PC-9 (cell line): Measurements from ENCODE around the gene SPG21. TPM values are rescaled to one million over a fixed set of nuclear protein-coding genes. Genes with fewer than 3 reads are reported as not detected.
A peak's percentile ranks its signal among the peaks of the same experiment; 100 is the strongest.

Experiments
- Bru-seq: library from RNA; stranded (reverse); fragments of 400-500 nt; gene quantifications from one replicate; lab custom pipeline; 2021; lab: Mats Ljungman, UMichigan
- BruChase-seq, 2 experiments: library from RNA; stranded (reverse); fragments of 400-500 nt; gene quantifications; one replicate each; lab custom pipeline; 2021; lab: Mats Ljungman, UMichigan
- BruUV-seq: library from RNA; stranded (reverse); fragments of 400-500 nt; replicated peaks from 2 replicates; lab custom pipeline; 2021; lab: Mats Ljungman, UMichigan
- CTCF ChIA-PET: fragments of 300-600 bp; sonication (Branson Sonifier 250); formaldehyde crosslinking; loops from one replicate; lab custom pipeline; 2022; ENCODE audit warnings: antibody characterized with exemption; lab: Charles Lee
- POLR2A ChIA-PET: fragments of 300-600 bp; sonication (Branson Sonifier 250); formaldehyde crosslinking; loops from one replicate; lab custom pipeline; 2022; ENCODE audit warnings: antibody characterized with exemption; ENCODE audit not compliant: unreplicated experiment; lab: Charles Lee
- DNase-seq, 2 experiments: peaks; one replicate each; pipeline versions ENCODE4 v3.0.0 to v3.0.0-alpha.2; 2015 to 2022; ENCODE audit warnings: mixed read lengths in 1 of 2
- H2AFZ ChIP-seq: fragments of 200-600 bp; sonication (generic); 2 replicates; pipeline ENCODE4 v1.8.1; 2017; ENCODE audit warnings: antibody characterized with exemption
- H3F3A ChIP-seq: fragments of 200-600 bp; sonication (generic); 2 replicates; pipeline ENCODE4 v1.8.1; 2017; ENCODE audit warnings: antibody characterized with exemption, mild to moderate bottlenecking, low read depth; ENCODE audit not compliant: insufficient read depth
- H3K27ac ChIP-seq: fragments of 200-600 bp; sonication (generic); 2 replicates; pipeline ENCODE4 v1.6.1; 2016; ENCODE audit warnings: mixed run types
- H3K27me3 ChIP-seq: fragments of 200-600 bp; sonication (generic); 2 replicates; pipeline ENCODE4 v1.6.1; 2016; ENCODE audit warnings: low read depth, mixed run types; ENCODE audit not compliant: insufficient read depth
- H3K36me3 ChIP-seq: fragments of 200-600 bp; sonication (generic); 2 replicates; pipeline ENCODE4 v1.6.1; 2016; ENCODE audit warnings: low read depth, mixed run types
- H3K4me1 ChIP-seq: fragments of 200-600 bp; sonication (generic); replicated peaks from 2 replicates; pipeline ENCODE4 v1.6.1; 2016; ENCODE audit warnings: mixed run types; ENCODE audit not compliant: insufficient read depth
- H3K4me2 ChIP-seq: fragments of 200-600 bp; sonication (generic); 2 replicates; pipeline ENCODE4 v1.6.1; 2017; ENCODE audit warnings: mixed run types
- H3K4me3 ChIP-seq: fragments of 200-600 bp; sonication (generic); 2 replicates; pipeline ENCODE4 v1.6.1; 2016; ENCODE audit warnings: mixed run types
- H3K79me2 ChIP-seq: fragments of 200-600 bp; sonication (generic); 2 replicates; pipeline ENCODE4 v1.6.1; 2017; ENCODE audit warnings: low read depth, mixed run types
- H3K9me2 ChIP-seq: fragments of 200-600 bp; sonication (generic); 2 replicates; pipeline ENCODE4 v1.8.1; 2017; ENCODE audit warnings: mild to moderate bottlenecking; ENCODE audit not compliant: insufficient read depth
- H3K9me3 ChIP-seq: fragments of 200-600 bp; sonication (generic); 2 replicates; pipeline ENCODE4 v1.8.1; 2016; ENCODE audit warnings: low read depth; ENCODE audit not compliant: insufficient read depth
- H4K20me1 ChIP-seq: fragments of 200-600 bp; sonication (generic); 2 replicates; pipeline ENCODE4 v1.8.1; 2017; ENCODE audit not compliant: insufficient read depth
- CTCF ChIP-seq: fragments of 200-600 bp; sonication (generic); conservative IDR thresholded peaks from 2 replicates; pipeline ENCODE4 v1.6.1; 2017; ENCODE audit warnings: mixed run types, antibody characterized with exemption, mild to moderate bottlenecking, moderate library complexity
- EZH2 ChIP-seq: fragments of 200-600 bp; sonication (generic); IDR thresholded peaks from 2 replicates; pipeline ENCODE4 v1.8.0; 2017; ENCODE audit warnings: antibody characterized with exemption, low read depth
- intact Hi-C: fragments of 100-400 bp; cut with micrococcal nuclease; formaldehyde crosslinking; loops from one replicate; pipeline ENCODE4 v1.10.0; 2022; ENCODE audit not compliant: unreplicated experiment
- long read RNA-seq: library from polyadenylated mRNA; stranded (forward); transcript quantifications from one replicate; pipeline ENCODE4 v2.0.0, GENCODE V29; 2022
- total RNA-seq: library from RNA; stranded (reverse); gene quantifications from 2 replicates; pipeline ENCODE4 v1.2.3, GENCODE V29; 2021

SPG21 gene
- total RNA-seq: 88.3 and 91.7 TPM in 2 replicates
- Bru-seq, nascent RNA: percentile 76 among the genes with signal in this experiment
- BruChase-seq, experiment 1, labeled RNA remaining after a 2-hour chase: percentile 79 among the genes with signal in this experiment
- percentile 84 among the genes with signal in this experiment for BruChase-seq, experiment 2, labeled RNA remaining after a 6-hour chase
- long read RNA-seq, transcript SPG21-201 (9 exons, 1,822 nt): major isoform, 160 of 202 reads
- long read RNA-seq, partial matches to known transcripts: 5 of 202 reads
- long read RNA-seq, other reads (novel, unspliced or antisense): 34 of 202 reads

- TF ChIP-seq CTCF (no peak), EZH2 (no peak)
- Histone ChIP-seq H3K4me2 (peak within 1 kb of the TSS; percentile 91), H3K79me2 (peaks cover 29% of the 10 kb centered on the region), H3K36me3 (no peaks in the 10 kb centered on the region), H2AFZ (peak within 1 kb of the TSS; percentile 93), H3K9me3 (no peaks in the 10 kb centered on the region), H4K20me1 (no peaks in the 10 kb centered on the region), H3K4me3 (peak within 1 kb of the TSS; percentile 87), H3K27ac (peak within 1 kb of the TSS; percentile 63), H3K4me1 (peaks cover 10% of the 10 kb centered on the region; the same call in 1 of the 2 replicates), H3K27me3 (no peaks in the 10 kb centered on the region), H3K9me2 (no peaks in the 10 kb centered on the region), H3F3A (peaks cover 4% of the 10 kb centered on the region; the same call in 1 of the 2 replicates)
- POLR2A ChIA-PET: interaction anchor here (0.6 to 0.7 kb wide), 2 partner anchors 144 to 438 kb away, joined by 5 to 10 read pairs; partner anchors contain the start of gene PDCD7
- no TSS peak for BruUV-seq
- intact Hi-C loops: no loop called here
- DNase-seq: peak; percentile 70 to 97
- CTCF ChIA-PET: no interaction called here
Observed at GRCh38 chr15:64989416-64990167, at the start of gene SPG21. Gene SPG21, minus strand, starts transcription at chr15:64989914. Its CDS starts 6,345 bp downstream, at chr15:64983569.

- no peak for DNase-seq
- peaks cover 3% of the 10 kb centered on the region; the same call in 1 of the 2 replicates for H3F3A ChIP-seq
- no peaks in the 10 kb centered on the region for H3K9me3 ChIP-seq
- CTCF ChIA-PET: no interaction called here
- intact Hi-C loops: no loop called here
- no peak for TF ChIP-seq EZH2
- TF ChIP-seq CTCF: no peak
- H3K4me1 ChIP-seq: peaks cover 5% of the 10 kb centered on the region; the same call in 1 of the 2 replicates
- POLR2A ChIA-PET: no interaction called here
- no peaks in the 10 kb centered on the region for H4K20me1 ChIP-seq
- H3K27ac ChIP-seq: no peak overlapping the region
- H3K4me3 ChIP-seq: no peak overlapping the region
- H3K27me3 ChIP-seq: no peaks in the 10 kb centered on the region
- H3K36me3 ChIP-seq: no peaks in the 10 kb centered on the region
- H3K79me2 ChIP-seq: no peaks in the 10 kb centered on the region
- BruUV-seq: no TSS peak
- no peaks in the 10 kb centered on the region for H3K9me2 ChIP-seq
- H2AFZ ChIP-seq: no peak overlapping the region
- no peak overlapping the region for H3K4me2 ChIP-seq
Observed at GRCh38 chr15:65038836-65039235, 49.1 kb upstream of the SPG21 start.

GRCh38 chr15:65038428-65038827, 48.7 kb upstream of the SPG21 start:
- H3F3A ChIP-seq: peaks cover 6% of the 10 kb centered on the region; the same call in 1 of the 2 replicates
- no peaks in the 10 kb centered on the region for H3K9me2 ChIP-seq
- ChIA-PET CTCF (no interaction called here), POLR2A (no interaction called here)
- no peaks in the 10 kb centered on the region for H3K79me2 ChIP-seq
- H3K36me3 ChIP-seq: no peaks in the 10 kb centered on the region
- no TSS peak for BruUV-seq
- peaks cover under 1% of the 10 kb centered on the region; the same call in 1 of the 2 replicates for H3K4me1 ChIP-seq
- no peak for DNase-seq
- TF ChIP-seq CTCF (no peak), EZH2 (no peak)
- no peak overlapping the region for H2AFZ ChIP-seq
- no peak overlapping the region for H3K4me2 ChIP-seq
- H3K27me3 ChIP-seq: no peaks in the 10 kb centered on the region
- intact Hi-C loops: no loop called here
- no peak overlapping the region for H3K4me3 ChIP-seq
- H3K27ac ChIP-seq: no peak overlapping the region
- no peaks in the 10 kb centered on the region for H3K9me3 ChIP-seq
- H4K20me1 ChIP-seq: no peaks in the 10 kb centered on the region
